ENCODE results near the gene ANAPC4.

Gene ANAPC4

GRCh38 chr4:25417014-25417413, 40.0 kb downstream of the ANAPC4 start:
- H3K9me3 ChIP-seq: no peaks in the 10 kb centered on the region
- no peaks in the 10 kb centered on the region for H3K27me3 ChIP-seq
- no peaks in the 10 kb centered on the region for H3K4me1 ChIP-seq (ENCODE audit: control insufficient read depth in 1 of 2, insufficient read depth in 1 of 2, low read depth in 1 of 2, low read length in 1 of 2)
- no peak overlapping the region for H3K4me3 ChIP-seq (ENCODE audit: low read depth in 1 of 2, low read length in 1 of 2)
- peaks cover 94% of the 10 kb centered on the region for H3K36me3 ChIP-seq
- no peak for TF ChIP-seq CTCF (IDR thresholded peaks at IDR 0.05)
- H3K27ac ChIP-seq: no peak overlapping the region

GRCh38 chr4:25420931-25421330, 43.9 kb downstream of the ANAPC4 start:
- no peaks in the 10 kb centered on the region for H3K4me1 ChIP-seq (ENCODE audit: control insufficient read depth in 1 of 2, insufficient read depth in 1 of 2, low read depth in 1 of 2, low read length in 1 of 2)
- H3K36me3 ChIP-seq: peaks cover 56% of the 10 kb centered on the region
- TF ChIP-seq CTCF (IDR thresholded peaks at IDR 0.05): no peak
- no peak overlapping the region for H3K27ac ChIP-seq
- H3K27me3 ChIP-seq: no peaks in the 10 kb centered on the region
- H3K9me3 ChIP-seq: no peaks in the 10 kb centered on the region
- no peak overlapping the region for H3K4me3 ChIP-seq (ENCODE audit: low read depth in 1 of 2, low read length in 1 of 2)

- H3K9me3 ChIP-seq: no peaks in the 10 kb centered on the region
- peaks cover 45% of the 10 kb centered on the region for H3K36me3 ChIP-seq
- no peak for TF ChIP-seq CTCF (IDR thresholded peaks at IDR 0.05)
- H3K4me1 ChIP-seq (ENCODE audit: control insufficient read depth in 1 of 2, insufficient read depth in 1 of 2, low read depth in 1 of 2, low read length in 1 of 2): no peaks in the 10 kb centered on the region
- H3K27ac ChIP-seq: no peak overlapping the region
- no peak overlapping the region for H3K4me3 ChIP-seq (ENCODE audit: low read depth in 1 of 2, low read length in 1 of 2)
- no peaks in the 10 kb centered on the region for H3K27me3 ChIP-seq
Measured at GRCh38 chr4:25421816-25422525, 44.9 kb downstream of the ANAPC4 start.

- no peak overlapping the region for H3K4me3 ChIP-seq (ENCODE audit: low read depth in 1 of 2, low read length in 1 of 2)
- H3K9me3 ChIP-seq: no peaks in the 10 kb centered on the region
- H3K36me3 ChIP-seq: peaks cover 30% of the 10 kb centered on the region
- H3K27ac ChIP-seq: no peak overlapping the region
- no peaks in the 10 kb centered on the region for H3K4me1 ChIP-seq (ENCODE audit: control insufficient read depth in 1 of 2, insufficient read depth in 1 of 2, low read depth in 1 of 2, low read length in 1 of 2)
- TF ChIP-seq CTCF (IDR thresholded peaks at IDR 0.05): no peak
- H3K27me3 ChIP-seq: no peaks in the 10 kb centered on the region
Measured at GRCh38 chr4:25423548-25423947, 46.5 kb downstream of the ANAPC4 start.

GRCh38 chr4:25424539-25425228, 47.6 kb downstream of the ANAPC4 start:
- Histone ChIP-seq H3K9me3 (no peaks in the 10 kb centered on the region), H3K27ac (no peak overlapping the region), H3K4me3 (ENCODE audit: low read depth in 1 of 2, low read length in 1 of 2) (no peak overlapping the region), H3K27me3 (no peaks in the 10 kb centered on the region), H3K4me1 (ENCODE audit: control insufficient read depth in 1 of 2, insufficient read depth in 1 of 2, low read depth in 1 of 2, low read length in 1 of 2) (no peaks in the 10 kb centered on the region), H3K36me3 (peaks cover 18% of the 10 kb centered on the region)
- TF ChIP-seq CTCF (IDR thresholded peaks at IDR 0.05): no peak
